ENCODE measurements around the gene TMED6.

TMED6 gene

DNA sequence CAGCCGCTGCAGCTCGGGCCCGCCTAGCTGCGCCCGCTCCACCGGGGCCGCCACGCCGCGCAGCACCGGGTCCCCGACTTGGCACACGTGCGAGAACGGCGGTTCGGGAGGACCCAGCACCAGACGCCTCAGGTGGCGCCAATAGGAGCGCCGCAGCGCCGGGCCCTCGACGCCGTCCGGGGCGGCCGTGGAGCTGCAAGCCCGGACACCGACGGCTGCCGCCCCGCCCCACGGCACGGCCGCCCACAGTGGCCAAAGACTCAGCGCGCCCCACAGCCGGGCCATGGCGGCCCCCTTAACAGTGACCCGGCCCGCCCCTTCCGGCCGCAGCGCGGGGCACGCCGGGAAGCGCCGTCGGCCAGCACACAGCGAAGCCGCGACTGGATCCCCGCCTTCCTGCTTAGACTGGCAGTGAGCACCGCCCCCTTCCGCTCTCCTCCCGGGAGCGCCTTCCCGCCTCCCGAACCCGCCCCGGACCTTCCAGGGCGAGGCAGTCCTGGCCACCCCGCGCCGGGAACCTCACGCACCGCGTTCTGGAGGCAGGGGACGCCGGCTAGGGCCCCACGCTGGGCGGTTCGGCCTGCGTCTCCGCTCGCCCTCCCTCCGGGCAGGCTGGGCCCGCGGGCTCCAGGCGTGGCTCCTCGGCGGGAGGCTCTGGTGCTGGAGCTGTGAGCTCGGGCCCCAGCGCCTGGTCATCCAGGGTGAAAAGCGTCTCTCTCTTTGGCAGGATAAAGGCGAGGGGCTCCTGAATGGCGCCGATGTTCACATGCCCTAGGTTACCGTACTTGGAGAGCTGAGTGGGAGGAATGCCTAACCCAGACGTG lies 21.1 kb downstream of the TMED6 start, which contains the start of gene PDF:
Gene PDF (minus strand): TSS at position 303 of the 824 bp plus-strand sequence. CDS start 18 bp downstream, at position 285.
- Histone ChIP-seq H3K4me1 (ENCODE audit: control insufficient read depth in 1 of 2, insufficient read depth in 2 of 2, low read length in 2 of 2) (peaks cover 15 to 31% of the 10 kb centered on the region in 2 donors), H3K27me3 (ENCODE audit: low read depth, low read length) (no peaks in the 10 kb centered on the region), H3K27ac (ENCODE audit: low read length) (peak within 1 kb of the TSS; percentile 72)

GRCh38 chr16:69329369-69330285 lies 22.0 kb downstream of the TMED6 start:
- peaks cover 33 to 41% of the 10 kb centered on the region in 2 donors for H3K36me3 ChIP-seq (ENCODE audit: control insufficient read depth in 1 of 2, insufficient read depth in 2 of 2, low read length in 2 of 2)
- H3K9me3 ChIP-seq (ENCODE audit: control insufficient read depth in 1 of 2, low read length in 2 of 2), result no peaks in the 10 kb centered on the region
- no peak overlapping the region for H3K27ac ChIP-seq (ENCODE audit: low read length)
- H3K4me3 ChIP-seq (ENCODE audit: low read depth in 1 of 2, low read length in 2 of 2), result peak overlapping the region; percentile 66 to 96
- H3K27me3 ChIP-seq (ENCODE audit: low read depth, low read length), result no peaks in the 10 kb centered on the region
- peaks cover 15 to 31% of the 10 kb centered on the region in 2 donors for H3K4me1 ChIP-seq (ENCODE audit: control insufficient read depth in 1 of 2, insufficient read depth in 2 of 2, low read length in 2 of 2)

More for the DNA sequence above, 21.1 kb downstream of the TMED6 start, which contains the start of gene PDF:
- Histone ChIP-seq H3K9me3 (ENCODE audit: control insufficient read depth in 1 of 2, low read length in 2 of 2) (no peaks in the 10 kb centered on the region), H3K4me3 (ENCODE audit: low read depth in 1 of 2, low read length in 2 of 2) (peak within 1 kb of the TSS; percentile 66 to 96), H3K36me3 (ENCODE audit: control insufficient read depth in 1 of 2, insufficient read depth in 2 of 2, low read length in 2 of 2) (peaks cover 36 to 42% of the 10 kb centered on the region in 2 donors)

- Histone ChIP-seq H3K36me3 (ENCODE audit: control insufficient read depth in 1 of 2, insufficient read depth in 2 of 2, low read length in 2 of 2) (peaks cover 26 to 40% of the 10 kb centered on the region in 2 donors), H3K9me3 (ENCODE audit: control insufficient read depth in 1 of 2, low read length in 2 of 2) (no peaks in the 10 kb centered on the region), H3K4me1 (ENCODE audit: control insufficient read depth in 1 of 2, insufficient read depth in 2 of 2, low read length in 2 of 2) (peaks cover 15 to 38% of the 10 kb centered on the region in 2 donors), H3K27me3 (ENCODE audit: low read depth, low read length) (no peaks in the 10 kb centered on the region), H3K27ac (ENCODE audit: low read length) (no peak overlapping the region), H3K4me3 (ENCODE audit: low read depth in 1 of 2, low read length in 2 of 2) (peak overlapping the region; percentile 66 to 96)
Measured at GRCh38 chr16:69328854-69329316, 22.7 kb downstream of the TMED6 start.

- H3K27ac ChIP-seq (ENCODE audit: low read length), result no peak overlapping the region
- no peak overlapping the region for H3K4me3 ChIP-seq (ENCODE audit: low read depth in 1 of 2, low read length in 2 of 2)
- H3K9me3 ChIP-seq (ENCODE audit: control insufficient read depth in 1 of 2, low read length in 2 of 2), result no peaks in the 10 kb centered on the region
- no peaks in the 10 kb centered on the region for H3K27me3 ChIP-seq (ENCODE audit: low read depth, low read length)
- H3K4me1 ChIP-seq (ENCODE audit: control insufficient read depth in 1 of 2, insufficient read depth in 2 of 2, low read length in 2 of 2), result peaks cover 15 to 39% of the 10 kb centered on the region in 2 donors
- peaks cover 21 to 40% of the 10 kb centered on the region in 2 donors for H3K36me3 ChIP-seq (ENCODE audit: control insufficient read depth in 1 of 2, insufficient read depth in 2 of 2, low read length in 2 of 2)
Measured at GRCh38 chr16:69327585-69328310, 23.8 kb downstream of the TMED6 start.

DNA sequence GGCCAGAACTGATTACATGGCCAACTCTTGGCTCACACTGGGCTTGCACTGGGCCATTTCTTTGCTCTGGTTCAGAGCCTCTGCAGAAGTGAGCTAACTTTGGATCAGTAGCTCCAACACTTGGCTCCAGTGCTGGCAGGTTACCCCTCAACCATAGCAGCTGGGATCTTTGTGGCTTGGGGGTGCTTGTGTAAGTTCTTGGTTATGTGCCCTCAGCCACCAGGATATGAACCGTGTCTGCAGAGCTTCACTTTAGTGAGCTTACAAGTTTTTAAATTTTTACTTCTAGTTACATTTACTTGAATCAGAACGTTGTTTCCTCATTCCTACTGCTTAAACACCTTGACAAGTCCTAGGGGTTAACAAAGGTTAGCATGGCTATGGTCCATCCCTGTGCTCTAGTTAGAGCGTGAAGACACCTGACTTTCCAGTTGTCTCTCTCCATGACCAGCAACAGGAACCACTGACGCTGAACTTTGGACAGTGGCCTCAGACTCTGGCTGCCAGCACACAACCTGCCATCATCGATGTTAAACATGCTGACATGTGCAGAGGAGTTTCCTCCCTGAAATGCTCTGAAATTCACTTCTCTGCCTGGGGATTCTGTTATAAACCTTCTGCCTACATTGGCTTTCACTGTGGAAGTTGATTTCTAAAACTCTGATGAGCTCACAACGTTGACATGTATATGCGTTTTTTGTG lies 25.3 kb downstream of the TMED6 start:
- H3K4me1 ChIP-seq (ENCODE audit: control insufficient read depth in 1 of 2, insufficient read depth in 2 of 2, low read length in 2 of 2), result peaks cover 15 to 39% of the 10 kb centered on the region in 2 donors
- peaks cover 33 to 52% of the 10 kb centered on the region in 2 donors for H3K36me3 ChIP-seq (ENCODE audit: control insufficient read depth in 1 of 2, insufficient read depth in 2 of 2, low read length in 2 of 2)
- no peaks in the 10 kb centered on the region for H3K27me3 ChIP-seq (ENCODE audit: low read depth, low read length)
- no peak overlapping the region for H3K4me3 ChIP-seq (ENCODE audit: low read depth in 1 of 2, low read length in 2 of 2)
- H3K9me3 ChIP-seq (ENCODE audit: control insufficient read depth in 1 of 2, low read length in 2 of 2), result no peaks in the 10 kb centered on the region
- H3K27ac ChIP-seq (ENCODE audit: low read length), result no peak overlapping the region

GRCh38 chr16:69325784-69326171 lies 25.8 kb downstream of the TMED6 start:
- H3K9me3 ChIP-seq (ENCODE audit: control insufficient read depth in 1 of 2, low read length in 2 of 2), result no peaks in the 10 kb centered on the region
- H3K36me3 ChIP-seq (ENCODE audit: control insufficient read depth in 1 of 2, insufficient read depth in 2 of 2, low read length in 2 of 2), result peaks cover 36 to 58% of the 10 kb centered on the region in 2 donors
- H3K4me3 ChIP-seq (ENCODE audit: low read depth in 1 of 2, low read length in 2 of 2), result no peak overlapping the region
- H3K27me3 ChIP-seq (ENCODE audit: low read depth, low read length), result no peaks in the 10 kb centered on the region
- H3K4me1 ChIP-seq (ENCODE audit: control insufficient read depth in 1 of 2, insufficient read depth in 2 of 2, low read length in 2 of 2), result peaks cover 15 to 39% of the 10 kb centered on the region in 2 donors
- no peak overlapping the region for H3K27ac ChIP-seq (ENCODE audit: low read length)

- Histone ChIP-seq H3K9me3 (ENCODE audit: control insufficient read depth in 1 of 2, low read length in 2 of 2) (no peaks in the 10 kb centered on the region), H3K27ac (ENCODE audit: low read length) (no peak overlapping the region), H3K36me3 (ENCODE audit: control insufficient read depth in 1 of 2, insufficient read depth in 2 of 2, low read length in 2 of 2) (peaks cover 46 to 68% of the 10 kb centered on the region in 2 donors), H3K4me1 (ENCODE audit: control insufficient read depth in 1 of 2, insufficient read depth in 2 of 2, low read length in 2 of 2) (peaks cover 15 to 38% of the 10 kb centered on the region in 2 donors), H3K4me3 (ENCODE audit: low read depth in 1 of 2, low read length in 2 of 2) (no peak overlapping the region), H3K27me3 (ENCODE audit: low read depth, low read length) (no peaks in the 10 kb centered on the region)
Measured at GRCh38 chr16:69324585-69325253, 26.9 kb downstream of the TMED6 start.

DNA sequence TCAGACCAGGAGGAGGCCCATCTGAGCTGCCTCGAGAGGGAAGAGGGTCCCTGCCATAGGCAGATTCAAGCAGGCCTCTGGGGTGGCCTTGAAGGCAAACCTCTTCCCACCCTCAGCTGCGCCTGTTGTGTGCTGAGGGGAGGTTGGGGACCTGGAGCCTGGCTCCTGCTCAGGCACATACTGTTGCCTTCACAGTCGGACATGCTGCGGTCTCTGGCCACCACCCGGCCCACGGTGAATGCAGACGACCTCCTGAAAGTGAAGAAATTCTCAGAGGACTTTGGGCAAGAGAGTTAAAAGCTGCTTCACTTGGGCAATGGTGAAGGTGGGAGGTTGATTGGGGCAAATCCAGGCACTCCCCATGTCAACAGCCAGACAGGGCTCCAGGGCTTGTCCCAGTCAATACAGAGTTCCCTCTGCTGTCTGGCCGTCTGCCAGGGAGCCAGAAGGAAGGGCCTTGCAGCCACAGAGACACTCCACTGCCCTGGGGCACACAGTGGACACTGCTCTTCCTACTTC lies 27.5 kb downstream of the TMED6 start:
- H3K4me1 ChIP-seq (ENCODE audit: control insufficient read depth in 1 of 2, insufficient read depth in 2 of 2, low read length in 2 of 2), result peaks cover 10 to 31% of the 10 kb centered on the region in 2 donors
- H3K4me3 ChIP-seq (ENCODE audit: low read depth in 1 of 2, low read length in 2 of 2), result no peak overlapping the region
- no peaks in the 10 kb centered on the region for H3K9me3 ChIP-seq (ENCODE audit: control insufficient read depth in 1 of 2, low read length in 2 of 2)
- no peak overlapping the region for H3K27ac ChIP-seq (ENCODE audit: low read length)
- peaks cover 52 to 75% of the 10 kb centered on the region in 2 donors for H3K36me3 ChIP-seq (ENCODE audit: control insufficient read depth in 1 of 2, insufficient read depth in 2 of 2, low read length in 2 of 2)
- H3K27me3 ChIP-seq (ENCODE audit: low read depth, low read length), result no peaks in the 10 kb centered on the region

DNA sequence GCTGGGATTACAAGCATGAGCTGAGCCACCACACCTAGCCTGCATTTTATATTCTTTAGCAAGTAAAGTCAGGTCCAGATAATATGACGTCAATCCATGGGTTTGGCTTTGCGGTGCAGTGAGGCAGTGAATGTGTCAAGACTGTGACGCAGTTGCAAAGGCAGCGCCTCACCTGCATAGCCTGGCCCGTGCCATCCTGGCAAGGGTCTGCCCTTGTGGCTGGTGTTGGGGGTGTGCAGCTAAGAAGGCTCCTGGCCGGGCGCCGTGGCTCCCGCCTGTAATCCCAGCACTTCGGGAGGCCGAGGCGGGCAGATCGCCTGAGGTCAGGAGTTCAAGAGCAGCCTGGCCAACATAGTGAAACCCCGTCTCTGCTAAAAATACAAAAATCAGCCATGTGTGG lies 28.2 kb downstream of the TMED6 start:
- H3K4me1 ChIP-seq (ENCODE audit: control insufficient read depth in 1 of 2, insufficient read depth in 2 of 2, low read length in 2 of 2), result peaks cover 3 to 25% of the 10 kb centered on the region in 2 donors
- H3K4me3 ChIP-seq (ENCODE audit: low read depth in 1 of 2, low read length in 2 of 2), result no peak overlapping the region
- no peak overlapping the region for H3K27ac ChIP-seq (ENCODE audit: low read length)
- H3K36me3 ChIP-seq (ENCODE audit: control insufficient read depth in 1 of 2, insufficient read depth in 2 of 2, low read length in 2 of 2), result peaks cover 54 to 81% of the 10 kb centered on the region in 2 donors
- H3K27me3 ChIP-seq (ENCODE audit: low read depth, low read length), result no peaks in the 10 kb centered on the region
- H3K9me3 ChIP-seq (ENCODE audit: control insufficient read depth in 1 of 2, low read length in 2 of 2), result no peaks in the 10 kb centered on the region

- no peak overlapping the region for H3K4me3 ChIP-seq (ENCODE audit: low read depth in 1 of 2, low read length in 2 of 2)
- H3K36me3 ChIP-seq (ENCODE audit: control insufficient read depth in 1 of 2, insufficient read depth in 2 of 2, low read length in 2 of 2), result peaks cover 59 to 87% of the 10 kb centered on the region in 2 donors
- H3K27ac ChIP-seq (ENCODE audit: low read length), result no peak overlapping the region
Measured at GRCh38 chr16:69322343-69322742, 29.2 kb downstream of the TMED6 start.

More at GRCh38 chr16:69322343-69322742, 29.2 kb downstream of the TMED6 start:
- H3K9me3 ChIP-seq (ENCODE audit: control insufficient read depth in 1 of 2, low read length in 2 of 2), result no peaks in the 10 kb centered on the region
- H3K27me3 ChIP-seq (ENCODE audit: low read depth, low read length), result no peaks in the 10 kb centered on the region
- peaks cover 0 to 21% of the 10 kb centered on the region in 2 donors for H3K4me1 ChIP-seq (ENCODE audit: control insufficient read depth in 1 of 2, insufficient read depth in 2 of 2, low read length in 2 of 2)
